GM18526 (cell line): Measurements from ENCODE around the gene SRP9.

Experiments
- POLR2A ChIP-seq: IDR thresholded peaks from 3 replicates; pipeline ENCODE4 v1.6.1; 2011; ENCODE audit not compliant: insufficient read length; ENCODE audit errors: extremely low read depth

Gene SRP9

DNA sequence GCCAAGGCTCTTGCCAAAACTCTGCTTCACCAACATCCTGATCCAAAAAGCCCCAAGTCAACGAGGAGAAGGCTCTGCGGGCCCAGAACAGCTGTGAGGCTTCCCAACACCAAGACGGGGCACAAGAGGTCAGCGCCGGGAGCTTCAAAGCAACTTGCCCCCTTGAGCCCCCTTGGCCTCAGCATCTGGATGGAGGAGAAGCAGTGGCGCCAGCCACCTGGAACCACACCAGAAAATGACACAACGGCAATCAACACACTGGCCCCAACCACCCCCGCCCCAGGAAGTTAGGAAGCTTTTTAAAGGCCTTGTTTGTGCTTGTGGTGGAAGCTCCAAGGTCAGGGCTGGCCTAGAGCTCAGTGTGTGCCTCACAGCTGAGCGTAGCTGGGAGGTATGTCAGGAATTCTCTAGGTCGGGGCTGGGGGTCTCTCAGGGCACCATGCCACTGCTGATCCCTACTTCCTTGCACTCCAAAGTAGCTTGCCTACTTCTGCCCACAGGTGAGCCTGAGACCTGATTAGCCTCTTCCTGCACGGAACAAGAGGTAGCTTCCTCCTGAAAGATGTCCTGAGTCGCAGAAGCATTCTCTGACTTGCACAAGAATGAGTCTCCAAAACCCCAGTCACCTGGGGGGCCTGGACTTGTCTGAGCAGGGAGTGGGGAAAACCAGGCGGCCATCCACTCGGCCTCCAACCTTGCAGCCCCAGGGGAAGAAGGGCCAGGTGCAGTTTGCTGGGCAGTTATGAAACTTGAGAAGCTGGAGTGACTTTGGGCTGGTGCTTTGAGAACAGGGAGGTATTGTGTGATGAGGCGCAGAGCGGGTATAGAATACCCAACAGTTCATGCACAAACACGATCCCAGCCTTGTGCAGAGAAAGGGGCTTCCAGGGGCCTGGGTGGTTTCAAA, 9.7 kb upstream of the SRP9 start:
- TF ChIP-seq POLR2A = no peak

DNA sequence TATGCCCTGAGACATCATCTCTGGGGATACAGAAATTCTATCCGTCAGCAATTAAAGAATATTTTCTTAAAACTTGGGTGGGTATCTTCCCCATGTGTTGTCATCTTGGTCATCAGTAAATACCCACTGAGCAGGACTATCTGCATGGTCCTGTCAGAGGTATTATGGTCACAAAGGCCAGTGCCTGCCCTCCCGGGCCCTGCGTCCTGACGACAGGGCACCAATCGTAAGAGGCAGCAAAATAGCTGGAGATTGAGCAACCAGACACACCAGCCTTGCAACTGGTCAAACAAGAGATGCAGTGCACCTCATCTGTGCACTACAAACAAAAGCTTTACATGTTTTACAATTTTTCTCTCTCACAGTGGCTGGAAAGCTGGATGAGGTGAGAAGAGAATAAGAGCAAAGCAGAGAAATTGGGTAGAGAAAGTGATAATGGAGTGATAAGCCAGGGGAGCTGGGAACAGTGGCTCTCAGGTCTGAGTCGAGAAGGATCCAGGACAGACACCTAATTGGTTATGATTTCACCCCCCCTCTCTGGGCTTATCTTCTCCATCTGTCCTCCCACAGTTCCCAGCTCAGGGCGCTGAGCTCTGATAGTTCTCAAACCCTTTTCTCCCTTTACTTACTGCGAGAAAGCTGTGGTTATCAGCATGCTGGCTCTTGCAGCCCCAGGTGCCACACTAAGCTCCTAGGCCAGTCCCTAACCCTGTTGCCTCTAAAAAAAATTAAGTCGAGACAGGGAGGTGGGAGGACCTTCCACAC, 8.8 kb upstream of the SRP9 start:
- no peak for TF ChIP-seq POLR2A

DNA sequence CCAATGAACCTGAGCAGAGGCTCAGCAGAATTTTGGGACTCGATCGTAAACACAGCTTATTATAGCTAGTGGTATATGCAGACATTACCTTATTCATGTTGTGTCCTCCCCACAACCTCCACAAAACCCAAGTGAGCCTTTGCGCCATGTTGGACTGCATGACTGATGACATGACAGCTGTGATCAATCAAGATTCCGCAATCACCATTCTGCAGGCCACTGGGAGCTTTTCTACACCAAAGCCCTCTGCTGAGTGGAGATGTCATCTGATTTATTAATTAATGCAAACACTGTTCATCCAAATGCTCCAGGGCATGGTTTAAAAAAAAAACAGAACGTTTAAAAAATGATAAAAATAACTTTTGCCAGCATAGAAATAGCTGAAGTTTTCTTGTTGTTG, 7.9 kb upstream of the SRP9 start:
- TF ChIP-seq POLR2A = no peak

DNA sequence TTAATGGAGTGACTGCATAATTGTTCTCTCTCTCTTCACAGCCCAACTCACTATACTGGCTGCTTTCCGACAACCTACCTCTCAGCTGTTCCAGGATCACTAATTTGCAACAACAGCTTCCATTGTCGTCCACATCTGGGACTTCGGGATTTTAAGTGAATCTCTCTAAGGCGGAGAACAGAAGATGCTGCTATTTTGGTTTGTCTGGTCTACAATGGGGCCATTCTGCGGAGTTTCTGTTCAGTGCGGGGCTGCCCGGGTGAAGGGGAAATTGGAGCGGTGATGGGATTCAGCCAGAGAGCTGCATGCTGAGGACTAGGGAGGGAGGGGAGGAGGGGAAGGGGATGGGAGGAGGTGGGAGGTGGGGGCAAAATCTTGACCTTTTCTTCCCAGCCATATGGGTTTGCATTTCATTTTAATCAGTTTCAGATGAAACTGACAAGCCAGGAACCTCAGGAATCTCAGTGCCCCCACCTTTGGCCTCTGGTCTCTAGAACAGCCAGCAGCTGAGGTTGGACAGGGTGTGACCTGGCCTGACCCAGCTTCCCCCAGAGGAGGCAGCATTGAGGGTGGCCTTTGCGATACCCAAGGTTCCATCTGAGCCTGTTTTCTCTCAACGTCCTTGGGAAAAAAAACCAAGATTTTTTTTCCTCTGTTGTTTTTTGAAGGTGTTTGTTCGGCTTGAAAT, 6.9 kb upstream of the SRP9 start:
- no peak for TF ChIP-seq POLR2A

DNA sequence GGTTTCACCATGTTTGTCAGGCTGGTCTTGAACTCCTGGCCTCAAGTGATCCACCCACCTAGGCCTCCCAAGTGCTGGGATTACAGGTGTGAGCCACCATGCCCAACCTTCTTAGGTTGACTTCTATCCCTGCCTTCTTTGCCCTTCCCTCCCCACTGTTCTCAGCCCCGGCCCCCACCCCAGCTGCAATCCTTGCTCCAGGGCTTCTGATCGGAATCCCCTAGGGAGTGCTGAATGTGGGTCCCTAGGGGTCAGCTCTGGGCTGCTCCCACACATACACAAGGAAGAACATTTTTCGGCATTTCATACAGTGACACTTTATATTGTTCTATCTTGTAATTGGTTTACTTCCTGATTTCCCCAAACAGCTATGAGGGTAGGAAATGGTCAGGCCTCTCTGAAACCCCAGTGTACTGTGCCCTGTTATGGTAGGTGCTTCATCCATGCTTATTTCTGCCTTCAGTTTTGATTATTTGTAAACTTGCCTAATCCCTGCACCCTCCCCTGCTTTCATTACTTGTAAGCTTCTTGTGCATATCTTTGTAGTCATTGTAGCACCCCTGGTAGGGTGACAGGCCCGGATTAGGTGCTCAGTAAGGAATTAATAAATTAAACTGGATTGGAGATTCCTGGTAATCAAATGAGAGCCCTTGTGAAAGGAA, 5.8 kb upstream of the SRP9 start:
- no peak for TF ChIP-seq POLR2A

DNA sequence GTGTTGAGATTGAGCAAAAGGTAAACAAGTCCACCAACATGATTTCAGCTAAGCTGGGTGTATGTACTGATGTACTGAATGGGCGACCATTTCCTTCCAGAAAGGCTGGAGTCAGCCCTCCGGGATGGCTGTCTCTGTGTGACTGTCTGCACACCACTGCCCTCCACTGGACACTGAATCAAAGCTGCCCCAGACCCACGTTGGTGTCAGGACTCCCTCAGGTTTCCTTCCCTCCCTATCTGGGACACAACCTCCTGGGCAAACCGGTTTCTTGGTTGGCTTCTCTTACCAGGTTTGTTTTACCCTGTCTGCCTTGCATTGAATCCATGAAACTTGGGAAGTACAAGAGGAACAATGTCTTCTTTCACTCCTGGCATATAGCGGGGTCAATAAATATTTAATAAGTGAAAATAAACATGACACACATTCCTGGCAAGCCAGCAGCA, 5.3 kb upstream of the SRP9 start:
- TF ChIP-seq POLR2A = no peak

DNA sequence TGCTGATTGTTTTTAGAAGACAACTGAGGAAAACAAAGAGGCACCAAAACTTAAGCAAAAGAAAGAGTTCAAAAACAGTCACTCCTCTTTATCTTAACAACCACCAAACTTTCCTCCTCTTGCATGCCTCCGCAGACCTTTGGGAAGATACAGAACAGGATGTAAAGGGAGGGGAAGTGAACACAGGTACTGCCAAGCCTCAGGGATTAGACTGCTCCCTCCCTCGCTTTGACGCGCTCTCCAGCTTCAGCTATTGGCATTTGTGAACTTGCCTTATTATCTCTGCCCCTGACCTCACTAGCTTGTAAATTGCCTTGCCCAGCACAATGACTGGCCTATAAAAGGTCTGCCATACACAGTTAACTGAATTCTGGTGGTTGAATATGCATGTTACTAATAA, 4.8 kb upstream of the SRP9 start:
- no peak for TF ChIP-seq POLR2A

DNA sequence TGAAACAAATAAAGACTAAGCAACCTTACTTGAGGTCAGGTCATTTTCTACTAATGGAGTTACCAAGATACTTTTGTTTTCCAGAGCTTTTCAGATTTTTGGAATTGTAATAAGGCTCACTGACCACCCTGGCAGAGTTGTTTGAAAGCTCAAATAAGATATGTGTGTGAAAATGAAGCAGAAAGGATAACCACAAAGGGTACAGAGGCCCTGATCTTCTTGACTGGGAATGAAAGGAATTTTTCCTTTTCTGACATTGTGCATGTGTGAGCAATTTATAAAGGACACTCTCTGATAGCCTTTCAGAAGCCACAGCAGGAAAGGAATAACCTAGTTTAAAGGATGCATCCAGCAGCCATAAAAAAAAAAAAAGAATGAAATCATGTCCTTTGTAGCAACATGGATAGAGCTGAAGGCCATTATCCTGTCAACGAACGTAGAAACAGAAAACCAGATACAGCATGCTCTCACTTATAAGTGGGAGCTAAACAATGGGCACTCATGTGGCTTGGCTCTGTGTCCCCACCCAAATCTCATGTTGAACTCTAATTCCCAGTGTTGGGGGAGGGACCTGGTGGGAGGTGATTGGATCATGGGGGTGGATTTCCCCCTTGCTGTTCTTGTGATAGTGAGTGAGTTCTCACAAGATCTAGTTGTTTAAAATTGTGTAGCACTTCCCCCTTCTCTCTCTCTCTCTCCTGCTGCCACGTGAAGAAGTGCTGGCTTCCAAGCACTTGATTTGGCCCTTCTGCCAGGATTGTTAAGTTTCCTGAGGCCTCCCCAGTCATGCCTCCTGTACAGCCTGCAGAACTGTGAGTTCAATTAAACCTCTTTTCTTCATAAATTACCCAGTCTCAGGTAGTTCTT, 3.1 kb upstream of the SRP9 start:
- no peak for TF ChIP-seq POLR2A

DNA sequence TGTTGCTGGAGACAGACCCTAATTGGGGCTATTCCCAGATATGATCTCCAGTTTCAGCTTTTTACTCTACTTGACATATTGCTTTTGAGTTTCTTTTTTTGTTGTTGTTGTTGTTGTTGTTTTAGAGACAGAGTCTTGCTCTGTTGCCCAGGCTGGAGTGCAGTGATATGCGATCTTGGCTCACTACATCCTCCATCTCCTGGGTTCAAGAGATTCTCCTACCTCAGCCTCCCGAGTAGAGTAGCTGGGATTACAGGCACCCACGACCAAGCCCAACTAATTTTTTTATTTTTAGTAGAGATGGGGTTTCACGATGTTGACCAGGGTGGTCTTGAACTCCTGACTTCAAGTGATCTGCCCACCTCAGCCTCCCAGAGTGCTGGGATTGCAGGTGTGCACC, 1.3 kb upstream of the SRP9 start:
- no peak for TF ChIP-seq POLR2A

DNA sequence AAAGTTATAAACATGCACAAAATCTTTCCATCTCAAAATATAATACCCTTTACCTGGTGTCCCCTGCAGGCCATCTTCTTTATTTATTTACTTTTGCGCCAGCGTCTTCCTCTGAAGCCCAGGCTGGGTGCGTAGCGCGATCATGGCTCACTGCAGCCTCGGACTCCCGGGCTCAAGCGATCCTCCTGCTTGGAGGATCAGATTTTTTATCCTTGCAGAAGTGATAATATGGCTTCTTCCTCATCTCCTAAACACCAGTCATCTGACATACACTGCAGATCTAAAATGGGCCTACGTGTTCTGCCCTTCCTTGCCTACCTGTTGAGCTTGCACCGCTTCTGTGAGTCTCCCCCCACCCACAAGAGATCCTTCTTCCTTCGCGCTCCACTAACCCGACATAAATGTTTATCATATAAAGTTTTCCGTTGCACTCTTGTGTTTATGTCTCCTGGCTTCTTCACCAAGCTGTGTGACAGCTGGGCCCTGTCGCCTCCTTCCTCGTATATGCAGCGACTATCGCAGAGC, 506 bp upstream of the SRP9 start:
- no peak for TF ChIP-seq POLR2A

DNA sequence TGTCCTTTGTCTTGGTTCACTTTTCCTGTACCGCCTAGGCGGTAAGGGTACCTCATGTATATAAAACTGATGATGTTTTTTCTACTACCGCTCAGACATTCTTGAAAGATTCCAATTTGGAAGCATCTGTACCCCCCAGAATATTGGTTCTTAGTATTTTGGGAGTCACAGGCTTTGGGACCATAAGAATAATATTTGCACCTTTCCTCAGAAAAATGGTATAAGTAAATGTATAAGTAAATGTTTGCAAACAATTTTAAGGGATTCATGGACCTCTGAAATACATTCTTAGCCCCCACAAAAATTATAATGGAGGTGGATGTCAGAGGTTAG, 677 bp downstream of the SRP9 start:
- no peak for TF ChIP-seq POLR2A

DNA sequence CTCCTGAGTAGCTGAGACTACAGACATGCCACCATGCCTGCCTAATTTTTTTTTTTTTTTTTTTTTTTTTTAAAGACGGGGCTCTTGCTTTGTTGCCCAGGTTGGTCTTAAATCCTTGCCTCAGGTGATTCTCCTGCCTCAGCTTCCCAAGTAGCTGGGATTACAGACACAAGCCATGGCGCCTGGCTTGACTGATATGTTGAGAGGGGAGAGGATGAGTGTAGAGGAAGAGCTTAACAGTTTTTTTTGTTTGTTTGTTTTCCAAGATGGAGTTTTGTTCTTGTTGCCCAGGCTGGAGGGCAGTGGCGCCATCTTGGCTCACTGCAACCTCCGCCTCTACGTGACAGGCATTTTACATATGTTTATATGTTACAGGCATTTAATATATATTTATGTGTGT, 2.5 kb downstream of the SRP9 start:
- TF ChIP-seq POLR2A = no peak

DNA sequence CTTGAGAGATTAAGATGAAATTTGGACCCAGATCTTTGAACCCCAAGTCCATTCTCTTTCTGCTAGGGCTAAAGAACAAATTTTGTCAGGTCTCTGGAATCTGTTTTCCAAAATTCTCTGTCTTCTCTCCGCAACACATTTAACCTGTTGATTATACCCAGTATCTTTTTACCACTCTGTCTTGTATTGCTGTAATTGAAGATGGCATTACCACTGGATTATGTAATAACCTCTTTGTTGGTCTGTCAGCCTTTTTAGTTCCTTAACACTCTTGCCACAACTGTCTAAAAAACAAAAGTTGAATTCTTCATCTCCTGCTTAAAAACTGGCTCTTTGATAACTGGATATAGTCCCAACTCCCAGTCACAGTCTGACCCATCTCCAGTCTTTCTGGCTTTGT, 3.0 kb downstream of the SRP9 start:
- TF ChIP-seq POLR2A = no peak

DNA sequence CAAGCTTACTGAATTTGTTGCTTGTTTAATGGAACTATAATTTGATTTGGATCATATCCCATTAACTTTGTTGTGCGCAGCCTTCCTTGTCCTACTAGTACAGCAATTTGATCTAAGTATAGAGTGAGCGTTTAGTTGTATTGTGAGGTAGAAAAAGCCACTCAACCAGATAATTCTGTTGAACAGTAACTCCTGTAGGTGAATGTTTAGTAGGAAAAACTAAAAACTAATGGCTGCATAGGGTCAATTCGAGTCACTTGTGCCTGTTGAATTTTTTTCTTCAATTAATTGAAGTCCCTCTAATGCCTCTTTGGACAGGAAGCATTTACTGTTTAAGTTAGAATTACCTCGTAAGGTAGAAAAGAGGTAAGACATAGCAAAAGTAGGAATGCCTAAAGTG, 17.3 kb downstream of the SRP9 start:
- TF ChIP-seq POLR2A = no peak

DNA sequence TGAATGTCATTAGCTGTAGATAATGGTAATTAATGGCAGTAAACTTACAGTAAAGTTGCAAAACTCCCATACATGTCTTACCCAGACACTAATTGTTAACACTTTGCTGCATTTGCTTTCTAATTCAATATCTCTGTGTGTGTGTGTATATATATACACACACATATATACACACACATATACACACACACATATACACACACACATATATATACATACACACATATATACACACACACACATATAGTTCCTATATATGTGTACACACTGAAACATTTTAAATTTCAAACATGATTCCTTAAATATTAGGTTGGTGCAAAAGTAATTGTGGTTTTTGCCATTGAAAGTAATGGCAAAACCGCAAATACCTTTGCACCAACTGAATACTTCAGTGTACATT, 28.6 kb downstream of the SRP9 start:
- TF ChIP-seq POLR2A = no peak

DNA sequence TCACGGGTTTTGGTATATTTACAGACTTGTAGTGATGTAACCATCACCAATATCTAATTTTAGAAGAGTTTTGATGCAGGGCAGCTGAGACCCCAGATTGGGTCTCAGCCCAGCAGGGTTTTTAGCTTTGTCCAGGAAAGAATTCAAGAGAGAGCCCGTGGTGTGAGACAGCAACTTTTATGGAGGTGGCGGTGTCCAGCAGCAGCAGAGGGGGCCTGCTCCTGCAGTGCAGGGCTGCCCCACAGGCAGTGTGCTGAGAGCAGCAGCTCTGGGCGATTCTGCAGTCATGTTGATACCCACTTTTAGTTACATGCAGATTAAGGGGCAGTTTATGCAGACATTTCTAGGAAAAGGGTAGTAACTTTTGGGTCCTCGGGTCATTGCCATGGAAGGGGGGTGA, 30.5 kb downstream of the SRP9 start:
- no peak for TF ChIP-seq POLR2A
